HepG2 (cell line): ENCODE results near the gene CSNK1D. TPM values are rescaled to one million over a fixed set of nuclear protein-coding genes. Genes with fewer than 3 reads are reported as not detected.
A peak's percentile ranks its signal among the peaks of the same experiment; 100 is the strongest.

ENCODE experiments used
- CREB1 ChIP-seq, 2 experiments: fragments of 450-650 bp in 1 of 2; IDR thresholded peaks; 2 replicates each; pipeline ENCODE4 v1.6.1; 2016 to 2017; ENCODE audit warnings: control low read depth in 1 of 2, mild to moderate bottlenecking in 1 of 2, missing compliant biosample characterization in 1 of 2, missing genetic modification characterization in 1 of 2
- DMAP1 ChIP-seq: IDR thresholded peaks from 2 replicates; pipeline ENCODE4 v1.6.1; 2016
- DPF2 ChIP-seq: sonication (generic); formaldehyde crosslinking; IDR thresholded peaks from 2 replicates; pipeline ENCODE4 v1.4.0; 2020; ENCODE audit warnings: mild to moderate bottlenecking, low read depth, missing genetic modification reagents, borderline replicate concordance
- KLF12 ChIP-seq: sonication (generic); formaldehyde crosslinking; IDR thresholded peaks from 2 replicates; pipeline ENCODE4 v1.4.0; 2020; ENCODE audit warnings: missing genetic modification reagents, borderline replicate concordance
- MLX ChIP-seq: IDR thresholded peaks from 2 replicates; pipeline ENCODE4 v1.6.1; 2016
- MTERF4 ChIP-seq: sonication (generic); formaldehyde crosslinking; IDR thresholded peaks from 2 replicates; pipeline ENCODE4 v1.8.0; 2023; ENCODE audit warnings: mild to moderate bottlenecking, missing genetic modification reagents
- MYC ChIP-seq: sonication (generic); formaldehyde crosslinking; IDR thresholded peaks from 2 replicates; pipeline ENCODE4 v1.9.0; 2021; ENCODE audit warnings: missing genetic modification reagents, borderline replicate concordance
- NFIC ChIP-seq: IDR thresholded peaks from 2 replicates; pipeline ENCODE4 v1.6.1; 2012; ENCODE audit warnings: mild to moderate bottlenecking, low read length, inconsistent platforms
- NFYB ChIP-seq: sonication (generic); formaldehyde crosslinking; IDR thresholded peaks from 2 replicates; pipeline ENCODE4 v1.4.0; 2020; ENCODE audit warnings: missing genetic modification reagents
- PHF8 ChIP-seq: sonication (generic); formaldehyde crosslinking; IDR thresholded peaks from 2 replicates; pipeline ENCODE4 v1.5.0; 2020; ENCODE audit warnings: missing genetic modification reagents
- PLSCR1 ChIP-seq: sonication (generic); formaldehyde crosslinking; IDR thresholded peaks from 2 replicates; pipeline ENCODE4 v1.5.0; 2020; ENCODE audit warnings: missing genetic modification reagents, mild to moderate bottlenecking, borderline replicate concordance
- PTBP1 ChIP-seq: fragments of 200-400 bp; formaldehyde crosslinking; IDR thresholded peaks from 2 replicates; pipeline ENCODE4 v1.6.1; 2018; ENCODE audit warnings: low read length, low read depth; ENCODE audit not compliant: poor library complexity, severe bottlenecking
- SMAD9 ChIP-seq: sonication (generic); formaldehyde crosslinking; IDR thresholded peaks from 2 replicates; pipeline ENCODE4 v1.5.1; 2020; ENCODE audit warnings: mild to moderate bottlenecking, missing genetic modification reagents
- STAG1 ChIP-seq: sonication (generic); formaldehyde crosslinking; IDR thresholded peaks from 2 replicates; pipeline ENCODE4 v1.4.0; 2020; ENCODE audit warnings: missing genetic modification reagents
- ZFP36L2 ChIP-seq: sonication (generic); formaldehyde crosslinking; IDR thresholded peaks from 2 replicates; pipeline ENCODE4 v1.4.0; 2020; ENCODE audit warnings: missing genetic modification reagents
- ZNF766 ChIP-seq: sonication (generic); formaldehyde crosslinking; IDR thresholded peaks from 2 replicates; pipeline ENCODE4 v1.5.0; 2020; ENCODE audit warnings: missing genetic modification reagents, borderline replicate concordance
- polyA plus RNA-seq, 8 experiments: library from polyadenylated mRNA; depleted of rRNA in 3 of 8; stranded (reverse) in 7 of 8; unstranded in 1 of 8; fragments of >200 nt; fragmentation: Illumina TruSeq in 4 of 8; extraction: Trizol in 4 of 8; gene quantifications; 2 replicates each; pipeline versions ENCODE4 v1.2.1 to v1.2.3, GENCODE V29; 2011 to 2016; ENCODE audit warnings: low read depth in 4 of 8, missing spikeins in 1 of 8, mixed read lengths in 1 of 8; ENCODE audit not compliant: insufficient read depth in 1 of 8
- total RNA-seq, 5 experiments: library from RNA; depleted of rRNA; stranded (reverse); fragments of >200 nt; fragmentation: Illumina TruSeq; extraction: Trizol; gene quantifications; 2 replicates each; pipeline ENCODE4 v1.2.3, GENCODE V29; 2016; ENCODE audit warnings: low read depth in 1 of 5
- TF ChIP-seq, protein P1 (sequence below): sonication (generic); formaldehyde crosslinking; IDR thresholded peaks from 2 replicates; pipeline ENCODE4 v1.4.0; 2020; ENCODE audit warnings: missing genetic modification reagents, borderline replicate concordance
- TF ChIP-seq, protein P2 (sequence below): sonication (generic); formaldehyde crosslinking; IDR thresholded peaks from 2 replicates; pipeline ENCODE4 v1.5.0; 2020; ENCODE audit warnings: mild to moderate bottlenecking, missing genetic modification reagents
- TF ChIP-seq, protein P3 (sequence below): sonication (generic); formaldehyde crosslinking; IDR thresholded peaks from 2 replicates; pipeline ENCODE4 v1.5.0; 2020; ENCODE audit warnings: mild to moderate bottlenecking, missing genetic modification reagents

The CSNK1D gene
- total and polyA plus RNA-seq, 2 of the 13 experiments (the other 11 are each of a cell fraction or from before 2014, with no cell fraction given), result 31.5 to 128 TPM

DNA sequence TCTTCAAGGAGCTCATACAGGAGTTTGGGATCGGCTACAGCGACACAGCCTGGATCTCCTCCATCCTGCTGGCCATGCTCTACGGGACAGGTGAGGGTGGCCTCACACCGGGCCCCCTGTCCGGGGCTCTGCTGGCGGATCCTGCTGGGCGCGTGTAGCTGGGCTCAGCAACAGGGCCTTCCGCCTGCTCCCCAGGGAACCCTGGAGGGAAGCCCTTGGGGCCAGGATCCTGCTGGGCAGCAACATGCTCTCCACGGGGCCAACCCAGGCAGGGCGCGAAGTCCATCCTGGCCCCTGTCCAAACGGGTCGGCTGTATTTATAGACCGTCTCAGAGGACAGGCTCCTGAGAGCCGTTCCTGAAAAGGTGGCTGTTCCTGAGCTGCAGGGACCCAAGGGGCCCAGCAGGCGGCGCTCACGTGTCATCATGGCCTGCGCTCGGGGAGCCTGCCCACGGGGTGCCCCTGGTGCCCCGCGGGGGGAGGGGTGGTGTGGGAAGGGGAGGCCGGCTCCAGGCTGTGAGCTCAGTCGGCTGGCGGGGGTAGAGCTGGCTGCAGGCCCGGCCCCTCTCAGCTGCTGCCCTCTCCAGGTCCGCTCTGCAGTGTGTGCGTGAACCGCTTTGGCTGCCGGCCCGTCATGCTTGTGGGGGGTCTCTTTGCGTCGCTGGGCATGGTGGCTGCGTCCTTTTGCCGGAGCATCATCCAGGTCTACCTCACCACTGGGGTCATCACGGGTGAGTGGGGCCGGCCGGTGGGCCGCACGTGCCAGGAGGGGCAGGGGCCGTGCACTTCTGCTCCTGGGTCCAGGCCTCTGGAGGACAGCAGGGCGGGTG lies 37.1 kb downstream of the CSNK1D start (continued):
- TF ChIP-seq KLF12 (CRISPR knock-in tag) (peak; percentile 94), NFIC (no peak), MLX (CRISPR knock-in tag) (peak; percentile 76; the same call in 1 of the 2 replicates), MTERF4 (no peak; the same call in 1 of the 2 replicates), ZNF766 (CRISPR knock-in tag) (peak; percentile 90; the same call in 1 of the 2 replicates), CREB1 (IDR thresholded peaks at IDR 0.05) (no peak), CREB1 (CRISPR knock-in tag; IDR thresholded peaks at IDR 0.05) (no peak), MYC (CRISPR knock-in tag) (peak; percentile 86; the same call in 1 of the 2 replicates), SMAD9 (CRISPR knock-in tag) (peak; percentile 85; the same call in 1 of the 2 replicates), DPF2 (CRISPR knock-in tag) (peak; percentile 71), PHF8 (CRISPR knock-in tag) (peak; percentile 60; the same call in 1 of the 2 replicates), PLSCR1 (CRISPR knock-in tag) (peak; percentile 78; the same call in 1 of the 2 replicates), DMAP1 (peak; percentile 49; the same call in 1 of the 2 replicates), ZFP36L2 (no peak), NFYB (CRISPR knock-in tag) (peak; percentile 54; the same call in 1 of the 2 replicates), PTBP1 (no peak), STAG1 (CRISPR knock-in tag) (peak; percentile 77)
- TF ChIP-seq, protein P1, sequence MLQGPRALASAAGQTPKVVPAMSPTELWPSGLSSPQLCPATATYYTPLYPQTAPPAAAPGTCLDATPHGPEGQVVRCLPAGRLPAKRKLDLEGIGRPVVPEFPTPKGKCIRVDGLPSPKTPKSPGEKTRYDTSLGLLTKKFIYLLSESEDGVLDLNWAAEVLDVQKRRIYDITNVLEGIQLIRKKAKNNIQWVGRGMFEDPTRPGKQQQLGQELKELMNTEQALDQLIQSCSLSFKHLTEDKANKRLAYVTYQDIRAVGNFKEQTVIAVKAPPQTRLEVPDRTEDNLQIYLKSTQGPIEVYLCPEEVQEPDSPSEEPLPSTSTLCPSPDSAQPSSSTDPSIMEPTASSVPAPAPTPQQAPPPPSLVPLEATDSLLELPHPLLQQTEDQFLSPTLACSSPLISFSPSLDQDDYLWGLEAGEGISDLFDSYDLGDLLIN (CRISPR knock-in tag), result no peak; the same call in 1 of the 2 replicates
- TF ChIP-seq, protein P2, sequence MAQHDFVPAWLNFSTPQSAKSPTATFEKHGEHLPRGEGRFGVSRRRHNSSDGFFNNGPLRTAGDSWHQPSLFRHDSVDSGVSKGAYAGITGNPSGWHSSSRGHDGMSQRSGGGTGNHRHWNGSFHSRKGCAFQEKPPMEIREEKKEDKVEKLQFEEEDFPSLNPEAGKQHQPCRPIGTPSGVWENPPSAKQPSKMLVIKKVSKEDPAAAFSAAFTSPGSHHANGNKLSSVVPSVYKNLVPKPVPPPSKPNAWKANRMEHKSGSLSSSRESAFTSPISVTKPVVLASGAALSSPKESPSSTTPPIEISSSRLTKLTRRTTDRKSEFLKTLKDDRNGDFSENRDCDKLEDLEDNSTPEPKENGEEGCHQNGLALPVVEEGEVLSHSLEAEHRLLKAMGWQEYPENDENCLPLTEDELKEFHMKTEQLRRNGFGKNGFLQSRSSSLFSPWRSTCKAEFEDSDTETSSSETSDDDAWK (CRISPR knock-in tag), result no peak
- TF ChIP-seq, protein P3, sequence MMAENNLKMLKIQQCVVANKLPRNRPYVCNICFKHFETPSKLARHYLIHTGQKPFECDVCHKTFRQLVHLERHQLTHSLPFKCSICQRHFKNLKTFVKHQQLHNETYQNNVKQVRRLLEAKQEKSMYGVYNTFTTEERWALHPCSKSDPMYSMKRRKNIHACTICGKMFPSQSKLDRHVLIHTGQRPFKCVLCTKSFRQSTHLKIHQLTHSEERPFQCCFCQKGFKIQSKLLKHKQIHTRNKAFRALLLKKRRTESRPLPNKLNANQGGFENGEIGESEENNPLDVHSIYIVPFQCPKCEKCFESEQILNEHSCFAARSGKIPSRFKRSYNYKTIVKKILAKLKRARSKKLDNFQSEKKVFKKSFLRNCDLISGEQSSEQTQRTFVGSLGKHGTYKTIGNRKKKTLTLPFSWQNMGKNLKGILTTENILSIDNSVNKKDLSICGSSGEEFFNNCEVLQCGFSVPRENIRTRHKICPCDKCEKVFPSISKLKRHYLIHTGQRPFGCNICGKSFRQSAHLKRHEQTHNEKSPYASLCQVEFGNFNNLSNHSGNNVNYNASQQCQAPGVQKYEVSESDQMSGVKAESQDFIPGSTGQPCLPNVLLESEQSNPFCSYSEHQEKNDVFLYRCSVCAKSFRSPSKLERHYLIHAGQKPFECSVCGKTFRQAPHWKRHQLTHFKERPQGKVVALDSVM, result peak; percentile 56; the same call in 1 of the 2 replicates
